NCI-H446 (cell line): ENCODE measurements around the gene RALGAPA2.
A peak's percentile ranks its signal among the peaks of the same experiment; 100 is the strongest.

ENCODE experiments used
- DNase-seq, 2 experiments: peaks; one replicate each; lab custom pipeline; 2025; lab: John Stamatoyannopoulos, UW

Gene RALGAPA2

GRCh38 chr20:20405623-20406022, 306.8 kb downstream of the RALGAPA2 start:
- no peak for DNase-seq

GRCh38 chr20:20404633-20405032, 307.8 kb downstream of the RALGAPA2 start:
- no peak for DNase-seq

GRCh38 chr20:20401991-20402390, 310.5 kb downstream of the RALGAPA2 start:
- no peak for DNase-seq

GRCh38 chr20:20399531-20400500, 312.6 kb downstream of the RALGAPA2 start:
- peak in 1 of 2 experiments; percentile 32 for DNase-seq

GRCh38 chr20:20398123-20398522, 314.3 kb downstream of the RALGAPA2 start:
- no peak for DNase-seq

GRCh38 chr20:20396794-20397193, 315.6 kb downstream of the RALGAPA2 start:
- no peak for DNase-seq

- DNase-seq: no peak
Measured at GRCh38 chr20:20395903-20396568, 316.4 kb downstream of the RALGAPA2 start.

- no peak for DNase-seq
Measured at GRCh38 chr20:20395087-20395486, 317.4 kb downstream of the RALGAPA2 start.

- DNase-seq: no peak
Measured at GRCh38 chr20:20393207-20394120, 319.0 kb downstream of the RALGAPA2 start.

GRCh38 chr20:20391766-20392165, 320.7 kb downstream of the RALGAPA2 start:
- no peak for DNase-seq

GRCh38 chr20:20391115-20391514, 321.3 kb downstream of the RALGAPA2 start:
- no peak for DNase-seq

- no peak for DNase-seq
Measured at GRCh38 chr20:20390393-20390792, 322.1 kb downstream of the RALGAPA2 start.

GRCh38 chr20:20386192-20386591, 326.3 kb downstream of the RALGAPA2 start:
- DNase-seq: no peak

- DNase-seq: no peak
Measured at GRCh38 chr20:20375862-20376261, 336.6 kb downstream of the RALGAPA2 start.

- peak; percentile 19 to 74 for DNase-seq
Measured at GRCh38 chr20:20373091-20373571, 339.3 kb downstream of the RALGAPA2 start.

GRCh38 chr20:20371681-20372080, 340.8 kb downstream of the RALGAPA2 start:
- DNase-seq: no peak

GRCh38 chr20:20371083-20371482, 341.4 kb downstream of the RALGAPA2 start:
- DNase-seq: peak; percentile 21 to 34

- peak; percentile 18 to 48 for DNase-seq
Measured at GRCh38 chr20:20370094-20370575, 342.3 kb downstream of the RALGAPA2 start.

GRCh38 chr20:20369250-20370093, 343.0 kb downstream of the RALGAPA2 start:
- peak in 1 of 2 experiments; percentile 60 for DNase-seq

GRCh38 chr20:20368418-20369249, 343.8 kb downstream of the RALGAPA2 start:
- peak in 1 of 2 experiments; percentile 66 for DNase-seq
